NCI-H460 (cell line): Measurements from ENCODE around the gene ABCC11. TPM values are rescaled to one million over a fixed set of nuclear protein-coding genes. Genes with fewer than 3 reads are reported as not detected.
"Not testable (repeated sequence)": the region's sequence is repeated elsewhere in the genome, so short reads cannot be mapped to it uniquely, and the experiment has no call there.

ENCODE experiments used
- DNase-seq: peaks from one replicate; pipeline ENCODE4 v3.0.0-alpha.2; 2016; ENCODE audit warnings: low read depth; ENCODE audit errors: extremely low read depth
- total RNA-seq: library from RNA; depleted of rRNA; stranded (reverse); fragments of >200 nt; shearing (Covaris generic); gene quantifications from 2 replicates; pipeline ENCODE4 v1.2.3, GENCODE V29; 2014

The ABCC11 gene
- total RNA-seq, 1 experiment from 2014 or later: not detected

DNA sequence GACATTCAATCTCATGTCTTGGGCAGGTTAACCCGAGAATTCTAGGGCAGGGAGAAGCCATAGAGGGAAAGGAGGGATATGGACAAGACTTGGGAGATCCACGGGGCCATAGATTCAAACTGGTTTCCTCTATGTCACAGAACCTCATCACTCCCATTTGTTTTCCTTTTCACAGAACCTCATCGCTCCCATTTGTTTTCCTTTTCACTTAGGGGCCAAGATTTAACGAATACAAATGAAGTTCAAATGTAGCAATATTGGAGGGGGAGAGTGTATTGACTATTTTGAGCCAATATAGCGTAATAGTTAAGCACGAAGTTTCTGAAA is 42.6 kb downstream of the ABCC11 start:
- no peak for DNase-seq

DNA sequence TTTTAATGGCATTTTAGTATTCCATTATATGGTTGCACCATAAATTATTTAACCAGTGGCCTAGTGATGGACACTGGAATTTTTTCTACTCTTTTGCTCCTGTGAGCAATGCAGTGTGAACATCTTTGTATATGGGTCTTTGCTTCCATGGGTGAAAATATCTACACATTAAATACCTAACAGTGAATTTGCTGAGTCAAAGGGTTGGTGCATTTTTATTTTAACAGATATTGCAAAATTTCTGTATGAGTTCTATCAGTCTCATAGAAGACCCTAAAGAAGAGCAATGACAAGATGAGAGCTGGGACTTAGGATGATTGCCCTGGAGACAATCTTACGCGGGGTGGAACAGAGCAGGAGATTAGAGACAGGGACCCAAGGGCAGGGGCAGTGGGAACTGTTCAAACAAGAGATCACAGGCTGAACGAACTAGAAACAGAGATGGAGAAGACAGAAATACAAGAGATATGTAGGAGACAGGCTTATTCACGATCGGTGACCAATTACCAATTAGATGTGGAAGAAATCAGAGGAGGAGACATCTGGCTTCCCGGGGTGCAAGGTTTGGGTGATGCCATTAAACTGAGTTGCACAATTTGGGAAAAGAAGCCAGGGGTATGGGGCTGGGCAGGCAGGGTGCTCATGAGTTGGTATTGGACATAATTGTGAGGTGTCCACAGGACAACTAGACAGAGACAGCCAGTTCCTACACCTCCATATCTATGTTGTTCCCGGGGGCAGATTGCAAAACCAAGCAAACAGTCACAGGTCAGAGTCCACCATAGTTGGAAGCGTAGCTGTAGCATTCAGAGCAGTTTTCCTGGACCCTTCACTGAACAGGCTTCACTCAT is 43.1 kb downstream of the ABCC11 start:
- DNase-seq: no peak

DNA sequence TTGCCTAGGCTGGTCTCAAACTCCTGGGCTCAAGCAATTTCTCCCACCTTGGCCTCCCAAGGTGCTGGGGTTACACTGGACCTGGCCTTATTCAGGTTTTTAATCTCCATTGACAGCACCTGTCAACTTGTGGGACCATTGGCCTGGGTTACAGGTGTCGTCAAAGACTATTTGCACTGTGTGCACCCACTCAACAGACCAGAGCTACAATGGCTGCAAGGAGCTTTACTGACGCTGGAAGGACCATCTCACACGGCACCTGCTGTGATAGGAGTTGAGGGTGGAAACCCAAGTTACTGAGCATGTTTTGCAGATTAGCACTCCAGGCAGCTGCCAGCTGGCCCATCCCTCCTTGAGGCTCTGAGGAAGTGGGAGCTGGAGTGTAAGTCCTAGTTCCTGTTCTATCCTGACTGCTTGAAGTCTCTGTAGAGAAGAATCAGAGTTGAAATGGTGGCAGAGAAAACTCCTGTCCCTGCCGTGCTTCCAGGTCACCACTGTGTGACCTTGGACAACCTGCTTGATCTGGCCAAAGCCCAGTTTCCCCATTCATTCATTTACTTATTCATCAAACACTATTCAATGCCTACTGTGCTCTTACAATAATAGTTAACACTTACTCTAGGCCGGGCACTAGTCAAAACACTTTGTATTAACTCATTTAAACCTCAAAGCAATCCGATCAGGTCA is 45.7 kb downstream of the ABCC11 start:
- DNase-seq: no peak

DNA sequence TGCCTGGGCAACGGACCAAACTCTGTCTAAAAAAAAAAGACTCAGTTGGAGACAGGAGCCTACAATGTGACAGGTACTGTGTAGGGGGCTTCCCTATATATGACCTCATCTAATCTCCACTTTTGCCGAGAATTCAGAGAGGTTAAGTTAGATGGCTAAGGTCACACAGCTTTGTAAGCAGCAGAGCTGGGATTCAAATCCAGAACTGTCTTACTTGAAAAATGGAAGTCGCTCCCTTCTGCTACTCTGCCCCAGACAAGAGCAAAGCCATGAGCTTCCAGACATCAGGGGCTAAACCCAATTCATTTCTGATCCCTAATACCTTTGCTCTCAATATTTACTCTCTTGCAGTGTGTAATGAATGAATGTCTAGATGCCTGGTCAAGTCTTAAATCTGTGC is 50.0 kb downstream of the ABCC11 start:
- no peak for DNase-seq

- DNase-seq: no peak
Measured at GRCh38 chr16:48194828-48195556, 52.3 kb downstream of the ABCC11 start.

GRCh38 chr16:48193846-48194245 is 53.5 kb downstream of the ABCC11 start:
- DNase-seq: no peak

- DNase-seq: no peak
Measured at GRCh38 chr16:48188449-48189102, 58.8 kb downstream of the ABCC11 start.

DNA sequence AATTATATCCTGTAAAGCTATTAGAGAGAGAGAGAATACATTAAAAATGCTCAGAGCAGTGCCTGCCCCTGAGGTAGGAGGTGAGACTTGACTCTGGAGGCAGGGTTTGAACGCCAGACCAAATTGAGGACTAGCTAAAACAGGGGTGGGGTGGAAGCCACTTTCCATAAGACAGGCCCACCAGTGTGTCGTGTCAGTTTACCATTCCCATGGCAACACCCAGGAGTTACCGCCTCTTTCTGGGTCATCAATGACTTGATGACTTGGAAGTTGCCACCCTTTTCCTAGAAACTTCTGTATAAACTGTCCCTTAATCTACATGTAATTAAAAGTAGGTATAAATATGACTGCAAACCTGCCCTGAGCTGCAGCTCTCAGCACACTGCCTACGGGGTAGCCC is 59.6 kb downstream of the ABCC11 start:
- DNase-seq: no peak

DNA sequence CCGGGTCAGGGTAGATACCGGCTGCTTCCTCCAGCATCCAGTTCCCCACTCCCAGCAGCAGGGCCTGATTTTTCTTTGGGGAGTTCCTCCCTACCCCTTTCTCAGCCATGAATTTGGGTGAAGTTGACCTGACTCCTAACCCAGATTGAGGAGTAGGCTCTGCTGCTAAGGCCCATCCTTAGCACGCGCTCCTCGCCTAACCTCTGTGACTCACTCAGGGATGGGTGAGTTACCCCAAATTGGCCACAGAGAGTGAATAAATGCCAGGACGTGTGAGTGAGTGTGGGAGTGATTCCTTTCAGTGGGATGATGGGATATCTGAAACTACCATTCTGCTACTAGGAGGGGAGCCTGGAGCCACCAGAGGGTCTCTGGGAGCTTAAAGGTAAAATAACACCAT is 62.7 kb downstream of the ABCC11 start:
- no peak for DNase-seq

DNA sequence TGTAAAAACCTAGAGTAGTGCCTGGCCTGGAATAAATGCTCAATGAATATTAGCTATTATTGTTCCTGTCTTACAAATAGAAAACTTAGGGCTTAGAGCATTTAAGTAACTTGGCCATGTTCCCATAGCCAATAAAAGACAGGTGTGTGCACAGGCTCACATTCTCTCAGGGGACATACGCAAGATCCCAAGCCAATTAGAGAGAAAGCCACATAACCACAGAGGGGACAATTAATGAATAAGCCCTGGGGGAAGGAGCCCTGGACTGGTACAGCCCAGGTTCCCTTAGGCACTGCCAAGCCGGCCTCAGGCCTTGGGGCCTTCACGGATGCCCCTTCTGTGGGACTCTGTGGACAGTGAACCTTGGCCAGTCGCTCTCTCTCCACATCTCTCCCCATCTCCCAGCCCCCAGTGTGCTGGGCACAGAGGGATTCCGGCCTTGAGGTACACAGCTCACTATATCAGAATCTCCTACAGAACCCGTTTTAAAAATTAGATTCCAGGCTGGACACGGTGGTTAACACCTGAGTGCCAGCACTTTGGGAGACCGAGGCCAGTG is 64.3 kb downstream of the ABCC11 start:
- DNase-seq: no peak

- DNase-seq: not testable (repeated sequence)
Measured at GRCh38 chr16:48181746-48182520, 65.4 kb downstream of the ABCC11 start.

DNA sequence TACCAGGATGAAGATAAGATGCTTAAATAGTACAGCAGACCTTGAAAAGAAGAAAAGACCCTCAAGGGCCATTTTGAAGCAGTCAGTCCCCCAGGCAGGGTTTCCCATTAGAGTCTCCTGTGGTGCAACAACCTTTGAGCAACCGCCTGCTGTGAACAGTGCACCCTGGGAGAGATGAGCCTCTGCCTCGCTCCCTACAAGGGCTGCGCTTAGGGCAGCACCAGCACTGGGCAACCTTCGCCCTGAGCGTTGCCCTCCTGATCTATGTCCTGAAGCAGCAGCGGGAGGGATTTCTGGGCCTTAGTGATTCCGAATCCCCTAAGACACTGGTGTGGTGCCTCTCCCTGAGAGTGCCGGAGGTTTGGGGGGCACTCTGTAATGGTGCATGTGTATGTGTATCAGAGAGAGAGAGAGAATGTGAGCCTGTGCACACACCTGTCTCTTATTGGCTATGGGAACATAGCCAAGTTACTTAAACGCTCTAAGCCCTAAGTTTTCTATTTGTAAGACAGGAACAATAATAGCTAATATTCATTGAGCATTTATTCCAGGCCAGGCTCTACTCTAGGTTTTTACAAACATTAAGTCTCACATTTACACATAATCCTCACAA is 66.4 kb downstream of the ABCC11 start:
- DNase-seq: no peak

GRCh38 chr16:48176635-48177408 is 70.5 kb downstream of the ABCC11 start:
- no peak for DNase-seq

- no peak for DNase-seq
Measured at GRCh38 chr16:48173889-48174288, 73.5 kb downstream of the ABCC11 start.

- no peak for DNase-seq
Measured at GRCh38 chr16:48172682-48173081, 74.7 kb downstream of the ABCC11 start.

GRCh38 chr16:48169896-48170295 is 77.4 kb downstream of the ABCC11 start:
- no peak for DNase-seq

GRCh38 chr16:48168075-48168474 is 79.3 kb downstream of the ABCC11 start:
- no peak for DNase-seq

DNA sequence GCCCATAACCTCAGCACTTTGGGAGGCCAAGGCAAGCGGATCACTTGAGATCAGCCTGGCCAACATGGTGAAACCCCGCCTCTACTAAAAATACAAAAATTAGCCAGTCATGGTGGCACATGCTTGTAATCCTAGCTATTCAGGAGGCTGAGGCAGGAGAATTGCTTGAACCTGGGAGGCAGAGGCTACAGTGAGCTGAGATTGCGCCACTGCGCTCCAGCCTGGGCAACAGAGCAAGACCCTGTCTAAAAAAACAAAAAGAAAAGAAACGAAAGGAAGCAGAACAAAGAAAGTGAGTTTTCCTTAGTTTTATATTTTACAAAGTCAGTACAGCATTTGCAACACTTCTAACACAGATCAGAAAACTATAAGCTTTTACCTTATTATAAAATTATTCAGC is 80.7 kb downstream of the ABCC11 start:
- not testable (repeated sequence) for DNase-seq
